ENCODE results near the gene MSL2.
A peak's percentile ranks its signal among the peaks of the same experiment; 100 is the strongest.
"Not testable (repeated sequence)": the region's sequence is repeated elsewhere in the genome, so short reads cannot be mapped to it uniquely, and the experiment has no call there.

MSL2 gene

GRCh38 chr3:136196064-136196400 is at the start of gene MSL2:
Gene MSL2 (minus strand): TSS chr3:136196335. CDS start chr3:136195113, 1,222 bp downstream.
- DNase-seq: no peak
- ATAC-seq: no peak

- DNase-seq (no peak), ATAC-seq (no peak)
Measured at GRCh38 chr3:136245691-136246090, 49.6 kb upstream of the MSL2 start.

- DNase-seq: no peak
Measured at GRCh38 chr3:136239094-136239493, 43.0 kb upstream of the MSL2 start.

GRCh38 chr3:136237961-136238649 is 42.0 kb upstream of the MSL2 start:
- ATAC-seq (no peak), DNase-seq (no peak)

More at GRCh38 chr3:136239094-136239493, 43.0 kb upstream of the MSL2 start:
- no peak for ATAC-seq

GRCh38 chr3:136237103-136237502 is 41.0 kb upstream of the MSL2 start:
- ATAC-seq (no peak), DNase-seq (no peak)

GRCh38 chr3:136236109-136236508 is 40.0 kb upstream of the MSL2 start:
- DNase-seq (no peak), ATAC-seq (no peak)

GRCh38 chr3:136235545-136235944 is 39.4 kb upstream of the MSL2 start:
- ATAC-seq (no peak), DNase-seq (no peak)

- no peak for DNase-seq
Measured at GRCh38 chr3:136232413-136232812, 36.3 kb upstream of the MSL2 start.

GRCh38 chr3:136222746-136223145 is 26.6 kb upstream of the MSL2 start:
- ATAC-seq, DNase-seq: not testable (repeated sequence)

More at GRCh38 chr3:136232413-136232812, 36.3 kb upstream of the MSL2 start:
- no peak for ATAC-seq

GRCh38 chr3:136211547-136211946 is 15.4 kb upstream of the MSL2 start:
- no peak for ATAC-seq
- DNase-seq: no peak

GRCh38 chr3:136209921-136210320 is 13.8 kb upstream of the MSL2 start:
- ATAC-seq (no peak), DNase-seq (no peak)

GRCh38 chr3:136207489-136208115 is 11.5 kb upstream of the MSL2 start:
- DNase-seq: no peak
- no peak for ATAC-seq

- DNase-seq: not testable (repeated sequence)
Measured at GRCh38 chr3:136199219-136199618, 3.1 kb upstream of the MSL2 start.

GRCh38 chr3:136198462-136199078 is 2.4 kb upstream of the MSL2 start:
- not testable (repeated sequence) for ATAC-seq, DNase-seq

More at GRCh38 chr3:136199219-136199618, 3.1 kb upstream of the MSL2 start:
- not testable (repeated sequence) for ATAC-seq

- ATAC-seq (no peak), DNase-seq (no peak)
Measured at GRCh38 chr3:136197159-136197793, 1.1 kb upstream of the MSL2 start.

GRCh38 chr3:136196401-136197158 is 445 bp upstream of the MSL2 start:
- ATAC-seq: peak; percentile 79
- peak; percentile 100 for DNase-seq

- DNase-seq: peak; percentile 83
- peak; percentile 45 for ATAC-seq
Measured at GRCh38 chr3:136195258-136196063, 674 bp downstream of the MSL2 start.

- ATAC-seq: peak; percentile 4
- peak; percentile 76 for DNase-seq
Measured at GRCh38 chr3:136194409-136195257, 1.5 kb downstream of the MSL2 start.

GRCh38 chr3:136193278-136194054 is 2.7 kb downstream of the MSL2 start:
- DNase-seq (no peak), ATAC-seq (no peak)
